DND-41 (cell line): Measurements from ENCODE around the gene MYO5A.

Source experiments
- ATAC-seq: fragments of 200-7000 bp; cut with Tn5 transposase; 3 replicates; pipeline ENCODE4 v1.9.1; 2021; ENCODE audit warnings: low read depth; ENCODE audit not compliant: insufficient read depth
- DNase-seq: peaks from one replicate; pipeline ENCODE4 v3.0.0-alpha.2; 2020
- H2AFZ ChIP-seq: 2 replicates; pipeline ENCODE4 v1.6.0; 2012; ENCODE audit warnings: low read depth, low read length
- H3K27ac ChIP-seq: 2 replicates; pipeline ENCODE4 v1.5.1; 2012; ENCODE audit warnings: low read length, inconsistent platforms
- H3K27me3 ChIP-seq: fragments of 200-600 bp; sonication (generic); 2 replicates; pipeline ENCODE4 v1.6.0; 2012; ENCODE audit warnings: low read length, mild to moderate bottlenecking, inconsistent platforms; ENCODE audit not compliant: insufficient read depth, poor library complexity
- H3K36me3 ChIP-seq: 2 replicates; pipeline ENCODE4 v1.5.1; 2012; ENCODE audit warnings: low read length, inconsistent platforms; ENCODE audit not compliant: insufficient read depth
- H3K4me1 ChIP-seq: 2 replicates; pipeline ENCODE4 v1.5.1; 2012; ENCODE audit warnings: mild to moderate bottlenecking, low read length; ENCODE audit not compliant: insufficient read depth
- H3K4me2 ChIP-seq: 2 replicates; pipeline ENCODE4 v1.6.0; 2012; ENCODE audit warnings: mild to moderate bottlenecking, moderate library complexity, low read length, inconsistent platforms; ENCODE audit not compliant: insufficient read depth
- H3K4me3 ChIP-seq, 2 experiments: fragments of 200-600 bp in 1 of 2; shearing (Covaris generic) in 1 of 2; 2 replicates each; pipeline ENCODE4 v1.5.1; 2012 to 2016; ENCODE audit warnings: inconsistent platforms in 2 of 2, low read length in 2 of 2, mild to moderate bottlenecking in 2 of 2, low read depth in 1 of 2, moderate library complexity in 1 of 2
- H3K79me2 ChIP-seq: 2 replicates; pipeline ENCODE4 v1.6.0; 2012; ENCODE audit warnings: low read length, inconsistent platforms; ENCODE audit not compliant: insufficient read depth
- H3K9ac ChIP-seq: 2 replicates; pipeline ENCODE4 v1.6.0; 2012; ENCODE audit warnings: low read depth, mild to moderate bottlenecking, inconsistent platforms, low read length, moderate library complexity
- H3K9me3 ChIP-seq: 2 replicates; pipeline ENCODE4 v1.5.1; 2012; ENCODE audit warnings: low read length, moderate library complexity, mild to moderate bottlenecking, inconsistent platforms; ENCODE audit not compliant: insufficient read depth, severe bottlenecking
- H4K20me1 ChIP-seq: 2 replicates; pipeline ENCODE4 v1.6.0; 2012; ENCODE audit warnings: low read length; ENCODE audit not compliant: insufficient read depth
- EZH2 ChIP-seq: IDR thresholded peaks from 3 replicates; pipeline ENCODE4 v1.6.1; 2012; ENCODE audit warnings: borderline replicate concordance, low read depth, mild to moderate bottlenecking, moderate library complexity, low read length, inconsistent platforms; ENCODE audit not compliant: severe bottlenecking
- TF ChIP-seq, protein P1 (sequence below): IDR thresholded peaks from 2 replicates; pipeline ENCODE4 v1.5.1; 2012; ENCODE audit warnings: borderline replicate concordance, low read length, moderate library complexity, mild to moderate bottlenecking; ENCODE audit not compliant: poor library complexity, severe bottlenecking; ENCODE audit errors: extremely low read depth

The MYO5A gene

DNA sequence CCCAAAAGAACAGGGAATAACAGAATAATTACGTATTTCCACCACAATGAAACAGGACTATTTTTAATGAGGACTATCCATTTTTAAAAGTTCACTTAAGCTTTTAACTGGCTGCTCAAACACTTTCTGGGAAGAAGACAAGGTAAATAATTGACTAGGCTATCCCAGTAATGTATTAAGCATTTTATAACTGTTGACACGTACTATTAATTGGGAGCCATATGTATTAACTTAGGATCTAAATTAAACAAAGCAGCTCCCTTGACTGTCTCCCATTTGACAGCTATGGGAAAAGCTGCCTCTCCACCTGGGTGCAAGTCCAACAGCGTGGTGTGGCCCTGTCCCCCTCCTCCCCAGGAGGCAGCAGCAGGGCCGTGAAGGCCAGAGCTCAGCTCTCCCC is 269.2 kb downstream of the MYO5A start:
- ATAC-seq (no peak), DNase-seq (no peak)
- no peak for TF ChIP-seq EZH2
- TF ChIP-seq, protein P1, sequence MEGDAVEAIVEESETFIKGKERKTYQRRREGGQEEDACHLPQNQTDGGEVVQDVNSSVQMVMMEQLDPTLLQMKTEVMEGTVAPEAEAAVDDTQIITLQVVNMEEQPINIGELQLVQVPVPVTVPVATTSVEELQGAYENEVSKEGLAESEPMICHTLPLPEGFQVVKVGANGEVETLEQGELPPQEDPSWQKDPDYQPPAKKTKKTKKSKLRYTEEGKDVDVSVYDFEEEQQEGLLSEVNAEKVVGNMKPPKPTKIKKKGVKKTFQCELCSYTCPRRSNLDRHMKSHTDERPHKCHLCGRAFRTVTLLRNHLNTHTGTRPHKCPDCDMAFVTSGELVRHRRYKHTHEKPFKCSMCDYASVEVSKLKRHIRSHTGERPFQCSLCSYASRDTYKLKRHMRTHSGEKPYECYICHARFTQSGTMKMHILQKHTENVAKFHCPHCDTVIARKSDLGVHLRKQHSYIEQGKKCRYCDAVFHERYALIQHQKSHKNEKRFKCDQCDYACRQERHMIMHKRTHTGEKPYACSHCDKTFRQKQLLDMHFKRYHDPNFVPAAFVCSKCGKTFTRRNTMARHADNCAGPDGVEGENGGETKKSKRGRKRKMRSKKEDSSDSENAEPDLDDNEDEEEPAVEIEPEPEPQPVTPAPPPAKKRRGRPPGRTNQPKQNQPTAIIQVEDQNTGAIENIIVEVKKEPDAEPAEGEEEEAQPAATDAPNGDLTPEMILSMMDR: no peak
- Histone ChIP-seq H3K4me3 (no peak overlapping the region), H4K20me1 (no peaks in the 10 kb centered on the region), H3K4me2 (no peak overlapping the region), H3K27ac (no peak overlapping the region), H3K9ac (no peak overlapping the region), H3K4me1 (peaks cover 34% of the 10 kb centered on the region), H3K79me2 (no peaks in the 10 kb centered on the region), H2AFZ (no peak overlapping the region), H3K36me3 (no peaks in the 10 kb centered on the region), H3K9me3 (no peaks in the 10 kb centered on the region), H3K27me3 (no peaks in the 10 kb centered on the region)

DNA sequence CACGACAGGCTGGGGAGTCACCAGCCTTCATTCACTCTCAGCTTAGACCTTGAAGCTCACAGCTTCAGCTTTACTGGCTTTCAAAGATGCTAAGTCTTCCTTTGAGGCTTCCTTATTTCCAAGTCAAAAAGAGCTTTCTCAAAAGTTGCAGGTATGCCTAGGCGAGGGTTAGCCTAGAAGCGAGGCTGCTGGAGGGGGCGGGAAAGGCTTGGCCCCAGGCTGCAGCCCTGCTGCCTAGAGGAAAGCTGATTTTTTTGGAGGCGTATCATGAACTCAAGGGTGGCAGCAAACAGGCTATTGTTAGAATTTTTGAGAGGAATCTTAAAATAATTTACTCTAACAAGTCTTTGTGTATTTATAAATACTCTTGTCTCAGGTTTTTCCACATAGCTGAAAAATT is 270.2 kb downstream of the MYO5A start:
- H3K4me1 ChIP-seq: peaks cover 32% of the 10 kb centered on the region
- H3K27ac ChIP-seq: no peak overlapping the region

DNA sequence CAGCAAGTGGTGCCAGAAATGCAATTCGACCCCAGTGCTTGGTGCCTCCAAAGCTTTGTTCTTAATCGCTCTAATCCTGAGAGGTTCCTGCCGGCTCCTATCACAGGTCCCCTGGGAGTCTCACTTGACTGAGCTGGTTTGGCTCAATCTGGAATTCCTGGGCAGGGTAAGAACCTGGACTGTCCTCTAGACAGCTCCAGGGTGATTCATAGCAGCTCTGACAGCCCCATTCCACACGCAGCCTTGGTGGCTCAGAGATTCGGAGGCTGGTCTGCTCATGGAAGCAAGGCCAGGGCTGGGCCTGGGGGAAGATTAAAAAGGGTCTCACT is 271.0 kb downstream of the MYO5A start:
- H3K9ac ChIP-seq: no peak overlapping the region
- no peaks in the 10 kb centered on the region for H3K9me3 ChIP-seq
- no peaks in the 10 kb centered on the region for H3K79me2 ChIP-seq
- DNase-seq (no peak), ATAC-seq (no peak)
- TF ChIP-seq, protein P1: no peak
- no peak for TF ChIP-seq EZH2
- no peaks in the 10 kb centered on the region for H3K36me3 ChIP-seq
- H3K4me2 ChIP-seq: no peak overlapping the region
- no peaks in the 10 kb centered on the region for H3K27me3 ChIP-seq
- peaks cover 27% of the 10 kb centered on the region for H3K4me1 ChIP-seq
- H3K27ac ChIP-seq: no peak overlapping the region
- no peak overlapping the region for H2AFZ ChIP-seq
- H4K20me1 ChIP-seq: no peaks in the 10 kb centered on the region
- H3K4me3 ChIP-seq: no peak overlapping the region

More for the DNA sequence above, 270.2 kb downstream of the MYO5A start:
- Histone ChIP-seq H3K4me3 (no peak overlapping the region), H2AFZ (no peak overlapping the region), H3K79me2 (no peaks in the 10 kb centered on the region), H3K27me3 (no peaks in the 10 kb centered on the region), H3K4me2 (no peak overlapping the region), H4K20me1 (no peaks in the 10 kb centered on the region), H3K9me3 (no peaks in the 10 kb centered on the region), H3K9ac (no peak overlapping the region), H3K36me3 (no peaks in the 10 kb centered on the region)
- DNase-seq (no peak), ATAC-seq (no peak)
- TF ChIP-seq, protein P1: no peak
- TF ChIP-seq EZH2: no peak
